OCI-LY7 (cell line): ENCODE measurements around the gene LPAR1. TPM values are rescaled to one million over a fixed set of nuclear protein-coding genes. Genes with fewer than 3 reads are reported as not detected.

Source experiments
- BruUV-seq: library from RNA; stranded (reverse); fragments of 400-500 nt; replicated peaks from 2 replicates; lab custom pipeline; 2021; lab: Mats Ljungman, UMichigan
- CTCF ChIA-PET: fragments of 300-600 bp; sonication (Branson Sonifier 250); formaldehyde crosslinking; loops from one replicate; lab custom pipeline; 2022; ENCODE audit warnings: antibody characterized with exemption; ENCODE audit not compliant: unreplicated experiment; lab: Charles Lee
- POLR2A ChIA-PET: fragments of 300-600 bp; sonication (Branson Sonifier 250); formaldehyde crosslinking; loops from one replicate; lab custom pipeline; 2022; ENCODE audit warnings: antibody characterized with exemption; lab: Charles Lee
- DNase-seq: peaks from one replicate; pipeline ENCODE4 v3.0.0-alpha.2; 2015; ENCODE audit warnings: low spot score
- H2AFZ ChIP-seq: fragments of 200-600 bp; sonication (generic), shearing (Covaris generic); 2 replicates; pipeline ENCODE4 v1.6.1; 2014; ENCODE audit warnings: mild to moderate bottlenecking, antibody characterized with exemption, low read length, moderate library complexity
- H3K27ac ChIP-seq: fragments of 200-600 bp; sonication (generic); 2 replicates; pipeline ENCODE4 v1.5.1; 2014; ENCODE audit warnings: mixed run types, low read depth, mild to moderate bottlenecking, moderate library complexity, low read length, inconsistent platforms; ENCODE audit not compliant: poor library complexity, severe bottlenecking
- H3K36me3 ChIP-seq: fragments of 200-600 bp; sonication (generic); 2 replicates; pipeline ENCODE4 v1.6.1; 2014; ENCODE audit warnings: mild to moderate bottlenecking, antibody characterized with exemption, low read length, moderate library complexity, mixed read lengths; ENCODE audit not compliant: insufficient read depth
- H3K4me1 ChIP-seq: fragments of 200-600 bp; sonication (generic); 2 replicates; pipeline ENCODE4 v1.5.1; 2014; ENCODE audit warnings: mild to moderate bottlenecking, low read length; ENCODE audit not compliant: insufficient read depth, poor library complexity, severe bottlenecking
- H3K4me2 ChIP-seq: fragments of 200-600 bp; sonication (generic); 2 replicates; pipeline ENCODE4 v1.6.1; 2014; ENCODE audit warnings: mild to moderate bottlenecking, low read length
- H3K4me3 ChIP-seq: fragments of 200-600 bp; sonication (generic); 2 replicates; pipeline ENCODE4 v1.5.1; 2014; ENCODE audit warnings: mild to moderate bottlenecking, low read depth, low read length; ENCODE audit not compliant: poor library complexity, severe bottlenecking
- H3K79me2 ChIP-seq: fragments of 200-600 bp; sonication (generic); 2 replicates; pipeline ENCODE4 v1.6.1; 2016; ENCODE audit warnings: low read depth, mild to moderate bottlenecking, low read length, moderate library complexity, mixed read lengths; ENCODE audit not compliant: insufficient read depth
- H3K9me2 ChIP-seq: fragments of 200-600 bp; sonication (generic); 2 replicates; pipeline ENCODE4 v1.6.1; 2016; ENCODE audit warnings: mild to moderate bottlenecking, low read length, mixed read lengths; ENCODE audit not compliant: insufficient read depth
- H3K9me3 ChIP-seq: fragments of 200-600 bp; sonication (generic); 2 replicates; pipeline ENCODE4 v1.6.1; 2014; ENCODE audit warnings: mild to moderate bottlenecking, mixed run types, low read length, mixed read lengths
- H4K20me1 ChIP-seq: fragments of 200-600 bp; sonication (generic); 2 replicates; pipeline ENCODE4 v1.6.1; 2014; ENCODE audit warnings: mild to moderate bottlenecking, antibody characterized with exemption, low read length, moderate library complexity, mixed read lengths; ENCODE audit not compliant: insufficient read depth
- EZH2phosphoT487 ChIP-seq: fragments of 200-600 bp; sonication (generic); IDR thresholded peaks from 2 replicates; pipeline ENCODE4 v1.6.1; 2018; ENCODE audit warnings: low read depth, borderline replicate concordance, mild to moderate bottlenecking, mixed run types, antibody characterized with exemption, low read length, moderate library complexity, mixed read lengths
- intact Hi-C: fragments of 100-400 bp; cut with micrococcal nuclease; formaldehyde crosslinking; loops from one replicate; pipeline ENCODE4 v1.10.0; 2022; ENCODE audit not compliant: unreplicated experiment
- total RNA-seq, 2 experiments: library from RNA; depleted of rRNA in 1 of 2; stranded (reverse); fragments of >200 nt in 1 of 2; shearing (Covaris generic) in 1 of 2; gene quantifications; 2 replicates each; pipeline ENCODE4 v1.2.3, GENCODE V29; 2014 to 2022
- TF ChIP-seq, protein P1 (sequence below): fragments of 200-600 bp; sonication (generic); conservative IDR thresholded peaks from 2 replicates; pipeline ENCODE4 v1.5.1; 2014; ENCODE audit warnings: mild to moderate bottlenecking, antibody characterized with exemption, low read length, moderate library complexity, mixed read lengths

Gene LPAR1
- total RNA-seq, 2 experiments from 2014 or later = not detected

DNA sequence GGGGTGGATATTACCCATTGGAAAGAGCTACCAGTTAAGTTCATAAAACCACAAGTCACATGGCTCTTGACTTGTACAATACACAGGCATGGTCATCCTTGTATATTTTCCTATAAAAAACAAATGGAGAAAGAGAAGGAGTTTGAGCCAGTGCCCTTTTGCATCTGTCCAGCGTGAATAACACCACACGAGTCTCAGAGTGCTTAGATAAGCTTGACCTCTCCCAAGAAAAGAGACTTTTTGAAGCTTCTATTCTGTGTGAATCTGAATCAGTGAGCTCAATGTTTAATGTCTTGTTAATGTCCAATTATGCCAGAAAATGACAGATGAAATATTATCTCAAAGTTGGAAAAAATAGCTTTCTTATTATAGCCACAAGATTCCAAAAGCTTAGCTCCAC, 30.9 kb upstream of the LPAR1 start:
- Histone ChIP-seq H3K9me2 (no peaks in the 10 kb centered on the region), H3K79me2 (no peaks in the 10 kb centered on the region), H3K27ac (no peak overlapping the region), H3K4me3 (no peak overlapping the region), H2AFZ (no peak overlapping the region), H3K4me1 (no peaks in the 10 kb centered on the region), H3K4me2 (no peak overlapping the region), H3K36me3 (no peaks in the 10 kb centered on the region), H3K9me3 (no peaks in the 10 kb centered on the region), H4K20me1 (no peaks in the 10 kb centered on the region)
- POLR2A ChIA-PET = interaction anchor here (1.2 kb wide), 1 partner anchor 23 kb away, joined by 6 read pairs; no protein-coding TSS in a partner anchor
- BruUV-seq = no TSS peak
- intact Hi-C loops = no loop called here
- DNase-seq = no peak
- no peak for TF ChIP-seq EZH2phosphoT487
- TF ChIP-seq, protein P1, sequence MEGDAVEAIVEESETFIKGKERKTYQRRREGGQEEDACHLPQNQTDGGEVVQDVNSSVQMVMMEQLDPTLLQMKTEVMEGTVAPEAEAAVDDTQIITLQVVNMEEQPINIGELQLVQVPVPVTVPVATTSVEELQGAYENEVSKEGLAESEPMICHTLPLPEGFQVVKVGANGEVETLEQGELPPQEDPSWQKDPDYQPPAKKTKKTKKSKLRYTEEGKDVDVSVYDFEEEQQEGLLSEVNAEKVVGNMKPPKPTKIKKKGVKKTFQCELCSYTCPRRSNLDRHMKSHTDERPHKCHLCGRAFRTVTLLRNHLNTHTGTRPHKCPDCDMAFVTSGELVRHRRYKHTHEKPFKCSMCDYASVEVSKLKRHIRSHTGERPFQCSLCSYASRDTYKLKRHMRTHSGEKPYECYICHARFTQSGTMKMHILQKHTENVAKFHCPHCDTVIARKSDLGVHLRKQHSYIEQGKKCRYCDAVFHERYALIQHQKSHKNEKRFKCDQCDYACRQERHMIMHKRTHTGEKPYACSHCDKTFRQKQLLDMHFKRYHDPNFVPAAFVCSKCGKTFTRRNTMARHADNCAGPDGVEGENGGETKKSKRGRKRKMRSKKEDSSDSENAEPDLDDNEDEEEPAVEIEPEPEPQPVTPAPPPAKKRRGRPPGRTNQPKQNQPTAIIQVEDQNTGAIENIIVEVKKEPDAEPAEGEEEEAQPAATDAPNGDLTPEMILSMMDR = no peak
- CTCF ChIA-PET = no interaction called here

DNA sequence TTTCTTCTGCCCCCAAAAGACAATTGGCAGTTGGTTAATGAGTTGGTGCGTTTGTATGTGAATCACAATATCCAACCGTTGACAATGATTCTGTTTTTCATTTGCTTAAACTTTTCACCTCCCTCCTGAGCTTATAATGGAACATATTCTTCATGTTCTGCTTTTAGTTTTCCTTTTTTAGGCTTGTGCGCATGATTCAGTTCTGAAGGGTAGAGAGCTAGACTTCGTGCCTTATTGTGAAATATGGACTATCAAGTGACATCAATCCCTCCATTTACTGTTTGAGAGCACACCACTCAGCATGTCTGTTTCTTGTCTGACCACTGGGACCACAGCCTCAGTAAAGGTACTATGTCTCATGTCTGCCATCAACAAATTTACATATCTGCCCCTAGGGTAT, 30.5 kb upstream of the LPAR1 start:
- no peak for TF ChIP-seq EZH2phosphoT487
- TF ChIP-seq, protein P1 = no peak
- Histone ChIP-seq H3K9me2 (no peaks in the 10 kb centered on the region), H4K20me1 (no peaks in the 10 kb centered on the region), H3K79me2 (no peaks in the 10 kb centered on the region), H3K4me3 (no peak overlapping the region), H3K36me3 (no peaks in the 10 kb centered on the region), H3K27ac (no peak overlapping the region), H3K4me1 (no peaks in the 10 kb centered on the region), H3K9me3 (no peaks in the 10 kb centered on the region), H2AFZ (no peak overlapping the region), H3K4me2 (no peak overlapping the region)
- CTCF ChIA-PET = no interaction called here
- DNase-seq = no peak
- BruUV-seq = no TSS peak
- POLR2A ChIA-PET = interaction anchor here (1.2 kb wide), 1 partner anchor 24 kb away, joined by 6 read pairs; no protein-coding TSS in a partner anchor
- intact Hi-C loops = no loop called here

DNA sequence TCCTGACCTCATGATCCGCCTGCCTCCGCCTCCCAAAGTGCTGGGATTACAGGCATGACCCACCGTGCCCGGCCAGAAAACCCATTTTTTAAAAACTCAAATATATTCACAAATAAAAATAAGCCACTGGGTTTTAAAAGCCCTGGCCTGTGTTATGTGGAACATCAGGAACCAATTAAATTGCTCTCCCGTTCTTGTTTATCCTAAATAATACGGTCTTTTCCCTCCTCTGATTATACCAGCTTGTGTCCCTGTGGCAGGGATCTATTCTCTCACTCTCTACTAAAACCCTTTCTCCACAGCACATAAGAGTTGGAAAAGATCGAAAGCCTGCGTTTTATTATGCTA, 30.1 kb upstream of the LPAR1 start:
- H3K79me2 ChIP-seq = no peaks in the 10 kb centered on the region
- intact Hi-C loops = no loop called here
- no peaks in the 10 kb centered on the region for H4K20me1 ChIP-seq
- H3K36me3 ChIP-seq = no peaks in the 10 kb centered on the region
- no peak overlapping the region for H3K4me3 ChIP-seq
- no peak for DNase-seq
- H3K27ac ChIP-seq = no peak overlapping the region
- no peak overlapping the region for H3K4me2 ChIP-seq
- POLR2A ChIA-PET = no interaction called here
- no peaks in the 10 kb centered on the region for H3K9me3 ChIP-seq
- CTCF ChIA-PET = no interaction called here
- TF ChIP-seq, protein P1 = no peak
- TF ChIP-seq EZH2phosphoT487 = no peak
- no peak overlapping the region for H2AFZ ChIP-seq
- no peaks in the 10 kb centered on the region for H3K4me1 ChIP-seq
- no TSS peak for BruUV-seq
- no peaks in the 10 kb centered on the region for H3K9me2 ChIP-seq
